HG02763 (cell line): Measurements from ENCODE around the gene TBPL2.
"Not testable (repeated sequence)": the region's sequence is repeated elsewhere in the genome, so short reads cannot be mapped to it uniquely, and the experiment has no call there.

ENCODE experiments used
- ATAC-seq: cut with Tn5 transposase; IDR thresholded peaks from one replicate; pipeline ENCODE4 v1.9.1; 2021; ENCODE audit warnings: mild to moderate bottlenecking, moderate library complexity; ENCODE audit not compliant: unreplicated experiment

Gene TBPL2

DNA sequence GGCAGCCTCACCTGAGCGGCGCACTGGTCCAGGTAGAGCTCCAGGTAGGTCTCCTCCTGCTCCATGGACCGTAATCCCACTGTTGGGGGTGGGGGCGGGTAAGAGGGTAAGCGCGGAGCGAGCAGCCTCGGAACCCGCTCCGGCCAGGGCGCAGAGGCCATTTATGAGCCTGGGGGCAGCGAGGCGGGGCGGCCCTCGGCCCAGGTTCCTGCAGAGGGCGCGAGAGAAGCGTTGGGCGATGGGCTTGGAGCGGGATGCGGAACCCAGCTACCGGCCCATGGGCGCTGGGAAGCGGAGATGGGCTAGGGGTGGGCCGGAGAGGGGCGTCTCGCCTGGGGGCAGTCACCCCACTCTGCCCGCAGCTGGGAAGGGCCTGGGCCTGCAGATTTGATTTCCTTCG is at the start of gene TBPL2:
TSS of gene TBPL2 (minus strand) at position 232 of the 400 bp plus-strand sequence. CDS start at position 65, 167 bp downstream.
- no peak for ATAC-seq

- no peak for ATAC-seq
Measured at GRCh38 chr14:55488204-55488603, 47.8 kb upstream of the TBPL2 start.

DNA sequence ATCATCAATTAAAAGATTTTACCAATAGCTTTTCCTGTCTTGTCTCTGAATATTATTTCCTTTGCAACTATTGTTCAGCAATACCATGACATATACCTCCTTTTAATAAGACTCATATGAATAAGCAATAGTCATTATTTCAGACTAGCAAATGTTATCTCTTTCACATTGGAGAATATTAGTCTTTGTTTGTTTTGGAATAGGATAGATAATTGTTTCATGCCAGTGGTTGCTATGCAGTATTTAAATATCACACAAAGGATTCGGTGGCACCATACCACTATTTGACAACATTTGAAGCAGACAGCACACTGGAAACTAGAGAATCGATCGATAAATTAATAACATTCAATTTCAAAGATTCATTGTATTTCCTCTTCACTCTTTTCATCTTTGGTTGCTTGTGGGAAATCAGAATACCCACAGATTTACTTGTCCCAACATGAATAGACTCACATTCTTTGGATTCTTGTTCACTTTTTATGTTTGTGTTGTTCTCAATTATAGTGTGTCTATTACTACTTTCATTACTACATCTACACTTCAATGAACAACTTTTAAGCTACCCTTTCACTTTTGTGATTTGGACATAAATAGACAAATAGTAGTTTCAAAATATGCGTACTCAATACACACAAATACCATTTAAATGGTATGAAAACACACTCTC is 42.7 kb upstream of the TBPL2 start:
- no peak for ATAC-seq

DNA sequence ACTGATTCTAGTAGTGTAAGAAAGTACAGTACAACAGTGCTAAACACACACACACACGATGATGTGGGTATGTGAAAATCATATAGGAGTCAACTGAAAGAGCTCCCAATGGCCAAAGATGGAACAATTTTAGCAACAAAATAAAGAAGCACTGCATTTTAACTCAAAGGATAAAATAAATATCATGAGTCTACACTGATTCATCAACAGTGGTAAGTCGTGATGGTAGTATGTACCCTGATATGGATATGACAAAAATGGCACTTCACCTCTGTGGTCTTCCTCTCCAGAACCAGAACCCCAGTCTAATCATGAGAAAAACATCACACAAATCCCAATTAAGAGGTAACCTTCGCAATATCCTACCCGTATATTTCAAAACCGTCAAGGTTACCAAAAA is 41.4 kb upstream of the TBPL2 start:
- no peak for ATAC-seq

DNA sequence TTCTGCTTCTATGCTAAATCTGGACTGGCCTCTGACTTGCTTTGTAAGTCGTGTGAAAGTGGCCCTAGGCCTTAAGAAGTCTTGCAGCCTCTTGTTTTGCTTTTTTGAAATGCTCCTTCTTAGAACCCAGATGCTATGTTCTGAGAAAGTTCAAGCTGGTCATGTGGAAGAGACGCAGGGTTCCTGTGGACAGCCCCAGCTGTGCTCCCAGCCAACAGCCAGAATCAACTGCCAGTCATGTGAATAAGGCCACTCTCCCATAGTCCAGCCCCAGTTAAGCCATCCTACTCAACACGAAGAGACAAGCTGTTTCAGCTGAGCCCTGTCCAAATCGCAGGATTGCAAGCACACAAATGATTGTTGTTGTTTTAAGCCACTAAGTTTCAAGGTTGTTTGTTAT is 37.3 kb upstream of the TBPL2 start:
- no peak for ATAC-seq

GRCh38 chr14:55476448-55476847 is 36.0 kb upstream of the TBPL2 start:
- ATAC-seq, result not testable (repeated sequence)

- no peak for ATAC-seq
Measured at GRCh38 chr14:55473786-55474185, 33.4 kb upstream of the TBPL2 start.

DNA sequence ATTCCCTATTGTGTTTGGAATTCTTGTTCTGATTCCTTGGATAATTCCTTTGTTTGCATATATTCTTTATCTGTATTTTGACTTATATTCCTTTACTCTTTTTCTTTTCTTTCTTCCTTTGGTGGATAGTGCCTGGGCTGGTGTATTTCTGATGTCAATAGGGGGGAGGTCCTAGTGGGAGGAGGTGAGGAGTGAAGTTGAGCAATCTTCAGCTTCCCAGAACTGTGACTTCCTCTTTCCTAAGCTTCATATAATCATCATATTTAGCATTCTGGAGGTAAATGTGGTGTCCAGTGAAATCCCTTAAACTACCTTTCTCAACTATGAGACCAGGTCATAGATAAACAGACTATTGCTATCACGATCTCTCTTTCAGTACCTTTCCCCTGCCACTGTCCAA is 29.6 kb upstream of the TBPL2 start:
- no peak for ATAC-seq

DNA sequence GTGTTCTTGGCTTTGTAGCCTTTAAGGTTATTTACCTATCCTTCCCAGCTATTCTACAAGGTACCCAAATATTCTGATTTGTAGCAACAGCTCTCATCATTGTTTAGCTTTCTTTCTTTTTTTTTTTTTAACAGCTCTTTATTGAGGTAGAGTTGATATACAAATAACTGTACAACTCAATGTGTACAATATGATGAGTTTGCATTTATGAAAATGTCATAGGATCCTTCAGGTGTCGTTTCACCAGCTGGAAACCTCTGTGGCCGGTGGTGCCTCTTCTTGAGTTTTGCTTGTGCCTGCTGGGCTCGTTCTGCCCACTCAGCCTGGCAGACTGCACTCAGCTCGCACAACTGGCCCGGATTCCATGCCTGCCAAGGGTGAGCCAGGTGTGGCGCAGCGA is 26.9 kb upstream of the TBPL2 start:
- no peak for ATAC-seq

DNA sequence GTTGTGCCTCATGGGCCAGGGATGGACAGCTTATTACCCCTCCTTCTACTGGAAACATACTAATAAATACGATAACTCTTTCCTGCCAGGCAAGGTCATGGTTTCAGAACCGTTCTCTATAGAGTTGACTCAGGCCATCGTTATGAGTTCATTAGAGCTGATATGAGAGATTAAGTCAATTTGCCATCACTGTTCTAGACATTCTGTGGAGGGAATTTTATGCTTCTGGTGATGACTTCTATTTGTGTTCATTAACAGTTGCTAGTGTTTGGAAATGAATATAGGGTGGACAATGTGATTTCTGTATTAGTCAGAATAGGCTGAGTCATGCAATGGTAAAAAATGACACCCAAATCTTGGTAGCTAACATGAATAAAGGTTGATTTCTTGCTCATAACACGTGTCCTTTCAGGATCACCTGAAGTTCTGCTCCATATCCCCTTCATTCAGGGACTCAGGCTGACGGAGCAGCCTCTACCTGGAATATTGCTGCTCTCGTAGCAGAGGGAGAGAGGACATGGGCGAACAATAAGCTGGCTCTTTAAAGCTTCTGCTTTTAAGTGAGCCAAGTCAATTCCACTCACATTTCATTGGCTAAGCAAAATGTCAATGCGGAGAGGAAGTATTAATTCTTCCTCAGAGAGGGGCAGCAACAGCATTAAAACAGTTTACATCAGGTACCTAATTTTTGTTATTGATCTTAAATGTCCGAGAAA is 18.5 kb upstream of the TBPL2 start:
- peak; percentile 71 for ATAC-seq

- ATAC-seq, result no peak
Measured at GRCh38 chr14:55457496-55457895, 17.1 kb upstream of the TBPL2 start.

DNA sequence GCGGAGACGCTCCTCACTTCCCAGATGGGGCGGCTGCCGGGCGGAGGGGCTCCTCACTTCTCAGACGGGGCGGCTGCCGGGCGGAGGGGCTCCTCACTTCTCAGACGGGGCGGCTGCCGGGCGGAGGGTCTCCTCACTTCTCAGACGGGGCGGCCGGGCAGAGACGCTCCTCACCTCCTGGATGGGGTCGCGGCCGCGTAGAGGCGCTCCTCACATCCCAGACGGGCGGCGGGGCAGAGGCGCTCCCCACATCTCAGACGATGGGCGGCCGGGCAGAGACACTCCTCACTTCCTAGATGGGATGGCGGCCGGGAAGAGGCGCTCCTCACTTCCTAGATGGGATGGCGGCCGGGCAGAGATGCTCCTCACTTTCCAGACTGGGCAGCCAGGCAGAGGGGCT is 16.0 kb upstream of the TBPL2 start:
- ATAC-seq, result not testable (repeated sequence)

DNA sequence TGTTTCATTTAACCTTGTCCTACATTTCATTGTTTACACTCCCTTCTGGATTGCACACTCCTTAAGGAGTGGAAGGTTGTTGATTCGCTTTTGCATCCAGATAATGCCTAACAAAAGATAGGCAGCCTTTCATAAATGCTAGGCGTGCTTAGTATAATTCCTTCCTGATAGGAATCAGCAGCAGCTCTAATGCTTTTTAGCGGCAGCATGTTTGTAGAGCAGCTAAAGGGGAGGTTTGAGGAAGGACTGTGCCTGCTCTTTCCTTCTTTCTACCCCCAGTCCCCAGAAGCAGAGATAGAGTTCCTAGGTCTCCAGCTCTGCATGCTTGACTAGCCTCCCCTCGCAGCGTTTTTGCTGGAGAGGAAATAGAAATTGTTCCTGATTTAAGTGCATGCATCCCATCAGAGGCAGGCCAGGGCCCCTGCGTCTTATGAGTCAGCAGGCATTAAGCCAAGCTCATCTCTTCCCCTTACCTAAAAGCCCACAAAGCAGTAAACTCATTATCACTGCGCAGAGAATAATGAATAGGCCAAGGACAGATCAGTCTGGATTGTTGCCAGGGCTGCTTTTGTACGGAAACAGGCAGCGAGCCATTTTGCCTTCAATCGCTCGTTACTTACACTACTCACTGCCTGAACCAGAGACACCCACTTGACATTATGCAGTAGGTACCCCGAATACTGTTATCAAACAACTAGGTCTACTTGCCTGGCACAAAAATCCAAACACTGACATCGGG is 14.0 kb upstream of the TBPL2 start:
- no peak for ATAC-seq

GRCh38 chr14:55451950-55452349 is 11.5 kb upstream of the TBPL2 start:
- no peak for ATAC-seq

DNA sequence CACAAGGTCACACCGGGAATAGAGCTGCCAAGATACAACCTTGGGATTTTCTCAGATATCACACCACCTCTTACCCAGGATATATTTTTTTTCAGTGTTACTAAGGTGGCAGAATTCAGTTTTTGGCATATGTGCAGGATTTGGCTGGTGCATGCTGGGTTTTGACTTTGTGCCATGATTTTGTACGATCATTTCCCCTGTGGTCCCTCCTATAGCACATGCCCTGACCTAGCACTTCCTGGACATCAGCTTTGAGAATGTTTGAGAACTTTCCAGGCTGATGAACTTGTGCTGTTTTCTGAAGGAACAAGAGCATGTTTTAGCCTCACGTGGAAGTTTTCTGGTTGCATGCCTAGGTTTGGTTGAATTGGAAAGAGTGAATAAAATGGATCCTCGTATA is 11.0 kb upstream of the TBPL2 start:
- no peak for ATAC-seq

DNA sequence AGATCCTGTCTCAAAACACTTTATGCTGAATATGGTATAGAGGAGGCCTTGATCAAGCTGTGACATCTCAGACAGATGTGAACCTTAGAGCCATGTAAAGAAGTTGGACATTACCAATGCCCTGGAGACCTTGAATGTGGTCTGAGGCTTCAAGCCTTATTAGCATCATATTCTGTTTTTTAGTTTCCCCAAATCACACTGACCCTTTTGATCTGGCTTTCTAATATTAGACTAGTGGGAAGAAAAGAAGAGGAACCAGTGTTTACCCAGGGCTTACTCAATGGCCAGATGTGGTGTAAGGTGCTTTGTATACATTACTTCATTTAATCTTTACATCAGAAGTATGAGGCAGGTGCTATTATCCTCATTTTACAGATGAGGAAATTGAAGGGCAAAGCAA is 10.6 kb upstream of the TBPL2 start:
- no peak for ATAC-seq

GRCh38 chr14:55450539-55450938 is 10.1 kb upstream of the TBPL2 start:
- ATAC-seq, result no peak

DNA sequence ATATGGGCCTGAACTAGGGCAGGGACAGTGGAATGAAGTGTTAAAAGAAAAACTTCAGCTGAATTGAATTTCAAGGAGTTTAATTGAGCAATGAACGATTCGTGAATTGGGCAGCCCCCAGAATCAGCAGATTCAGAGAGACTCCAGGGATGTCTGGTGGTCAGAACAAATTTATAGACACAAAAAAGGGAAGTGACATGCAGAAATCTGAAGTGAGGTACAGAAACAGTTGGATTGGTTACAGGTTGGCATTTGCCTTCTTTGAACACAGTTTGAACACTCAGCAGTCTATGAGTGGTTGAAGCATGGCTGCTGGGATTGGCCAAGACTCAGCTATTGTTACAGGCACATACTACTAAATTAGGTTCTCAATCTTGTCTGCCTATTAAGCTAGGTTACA is 9.7 kb upstream of the TBPL2 start:
- no peak for ATAC-seq

- no peak for ATAC-seq
Measured at GRCh38 chr14:55449116-55449515, 8.7 kb upstream of the TBPL2 start.

DNA sequence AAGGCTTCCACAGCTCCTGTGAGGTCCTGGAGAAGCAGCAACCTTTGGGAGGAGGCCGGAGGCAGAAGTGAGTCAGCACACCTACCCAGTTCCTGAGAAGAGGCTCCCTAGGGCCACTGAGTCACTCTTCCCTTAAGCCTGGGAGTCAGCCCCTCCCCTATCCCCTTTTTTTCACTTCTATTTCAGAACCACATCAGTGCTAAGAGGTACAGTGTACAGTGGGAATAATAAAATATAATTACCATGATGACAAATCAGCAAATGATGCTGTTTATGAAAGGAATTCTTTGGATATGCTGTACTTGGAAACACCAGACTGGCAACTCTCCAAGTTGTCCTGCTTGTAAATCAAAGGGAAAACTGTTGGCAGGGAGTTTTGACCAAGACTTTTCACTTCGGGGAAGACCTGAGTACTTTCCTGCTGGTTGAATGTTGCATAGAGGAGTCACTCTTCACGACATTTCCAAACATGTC is 7.8 kb upstream of the TBPL2 start:
- ATAC-seq, result no peak

GRCh38 chr14:55446833-55447232 is 6.4 kb upstream of the TBPL2 start:
- ATAC-seq, result no peak
